Measurements from ENCODE around the gene CHD5.

The CHD5 gene

GRCh38 chr1:6052543-6053205 lies 127.4 kb downstream of the CHD5 start:
- DNase-seq: peak; percentile 58

Measured in fibroblast of skin of right quadriceps (primary cell).